Liver (tissue), 9 donors: ENCODE measurements around the gene LRCOL1. TPM values are rescaled to one million over a fixed set of nuclear protein-coding genes. Genes with fewer than 3 reads are reported as not detected.

Source experiments
- DNase-seq: peaks from one replicate; pipeline ENCODE4 v3.0.0-alpha.2; 2017; ENCODE audit warnings: low spot score
- H3K27ac ChIP-seq, 2 donors: one replicate each; pipeline ENCODE4 v1.7.0; 2013; ENCODE audit warnings: inconsistent platforms in 2 of 2, low read length in 2 of 2, control low read depth in 1 of 2, low read depth in 1 of 2, mild to moderate bottlenecking in 1 of 2
- H3K27me3 ChIP-seq, 4 donors: one replicate each; pipeline versions ENCODE4 v1.6.1 to v1.7.0; 2013; ENCODE audit warnings: low read length in 3 of 4, inconsistent platforms in 1 of 4, mild to moderate bottlenecking in 1 of 4, moderate library complexity in 1 of 4; ENCODE audit not compliant: control insufficient read depth in 4 of 4, insufficient read depth in 4 of 4
- H3K36me3 ChIP-seq, 4 donors: one replicate each; pipeline versions ENCODE4 v1.6.1 to v1.7.0; 2013; ENCODE audit warnings: low read length in 3 of 4, mild to moderate bottlenecking in 3 of 4, low read depth in 1 of 4, moderate library complexity in 1 of 4; ENCODE audit not compliant: control insufficient read depth in 4 of 4, insufficient read depth in 3 of 4
- H3K4me1 ChIP-seq, 4 donors: one replicate each; pipeline versions ENCODE4 v1.6.1 to v1.7.0; 2013; ENCODE audit warnings: low read length in 3 of 4, mild to moderate bottlenecking in 3 of 4, moderate library complexity in 1 of 4; ENCODE audit not compliant: control insufficient read depth in 4 of 4, insufficient read depth in 4 of 4
- H3K4me3 ChIP-seq, 3 donors: one replicate each; pipeline versions ENCODE4 v1.6.1 to v1.7.0; 2013; ENCODE audit warnings: low read length in 3 of 3, control low read depth in 1 of 3, low read depth in 1 of 3, mild to moderate bottlenecking in 1 of 3
- H3K9ac ChIP-seq, 2 donors: one replicate each; pipeline ENCODE4 v1.7.0; 2013; ENCODE audit warnings: low read length in 2 of 2, mild to moderate bottlenecking in 2 of 2, moderate library complexity in 2 of 2, control low read depth in 1 of 2, low read depth in 1 of 2
- H3K9me3 ChIP-seq, 4 donors: one replicate each; pipeline versions ENCODE4 v1.6.1 to v1.7.0; 2013; ENCODE audit warnings: low read length in 3 of 4; ENCODE audit not compliant: control insufficient read depth in 4 of 4
- FOXA1 ChIP-seq: IDR thresholded peaks from 2 replicates; pipeline ENCODE4 v1.6.1; 2016; ENCODE audit warnings: antibody characterized with exemption
- FOXA2 ChIP-seq: IDR thresholded peaks from 2 replicates; pipeline ENCODE4 v1.6.1; 2016; ENCODE audit warnings: antibody characterized with exemption
- GABPA ChIP-seq, 2 donors: IDR thresholded peaks in 1 of 2; conservative IDR thresholded peaks in 1 of 2; 2 replicates each; pipeline ENCODE4 v1.6.1; 2016; ENCODE audit warnings: antibody characterized with exemption in 2 of 2, mild to moderate bottlenecking in 1 of 2, moderate library complexity in 1 of 2
- HNF4G ChIP-seq: IDR thresholded peaks from 2 replicates; pipeline ENCODE4 v1.6.1; 2016; ENCODE audit warnings: antibody characterized with exemption
- NR2F2 ChIP-seq: IDR thresholded peaks from 2 replicates; pipeline ENCODE4 v1.6.1; 2016; ENCODE audit warnings: antibody characterized with exemption
- RAD21 ChIP-seq, 2 donors: IDR thresholded peaks; 2 replicates each; pipeline ENCODE4 v1.6.1; 2016; ENCODE audit warnings: antibody characterized with exemption in 2 of 2, mild to moderate bottlenecking in 2 of 2
- SP1 ChIP-seq: IDR thresholded peaks from 2 replicates; pipeline ENCODE4 v1.6.1; 2018; ENCODE audit warnings: antibody characterized with exemption, mild to moderate bottlenecking
- TAF1 ChIP-seq: conservative IDR thresholded peaks from 2 replicates; pipeline ENCODE4 v1.6.1; 2016; ENCODE audit warnings: antibody characterized with exemption, mild to moderate bottlenecking
- WGBS: extraction: QIAGEN DNeasy Blood & Tissue Kit; methylation state at CpG from one replicate; pipeline ENCODE4 v1.1.7; 2013; 5-methylcytosine and 5-hydroxymethylcytosine counted together
- polyA plus RNA-seq, 2 donors: library from polyadenylated mRNA; stranded (reverse) in 1 of 2; unstranded in 1 of 2; fragments of 200-250 nt in 1 of 2; fragments of >200 nt in 1 of 2; fragmentation: Nextera tagmentation in 1 of 2; extraction: Ambion mirVana in 1 of 2; gene quantifications; one replicate each; pipeline versions ENCODE4 v1.2.1 to v1.2.3, GENCODE V29; 2013 to 2015
- total RNA-seq, 2 donors: library from RNA; depleted of rRNA; stranded (reverse); fragments of >200 nt; gene quantifications; one replicate each; pipeline ENCODE4 v1.2.3, GENCODE V29; 2014
- TF ChIP-seq, protein P1 (sequence below): IDR thresholded peaks from 2 replicates; pipeline ENCODE4 v1.6.1; 2016; ENCODE audit warnings: antibody characterized with exemption
- TF ChIP-seq, protein P2 (sequence below): IDR thresholded peaks from 2 replicates; pipeline ENCODE4 v1.6.1; 2016; ENCODE audit warnings: antibody characterized with exemption, mild to moderate bottlenecking
- TF ChIP-seq, protein P3 (sequence below): IDR thresholded peaks from 2 replicates; pipeline ENCODE4 v1.6.1; 2016; ENCODE audit warnings: antibody characterized with exemption
- TF ChIP-seq, protein P4 (sequence below): fragments of 150-350 bp; IDR thresholded peaks from 2 replicates; pipeline ENCODE4 v1.5.1; 2017; ENCODE audit warnings: improper control_type of control experiment, low read depth, low read length; ENCODE audit not compliant: missing input control
- TF ChIP-seq, protein P5 (sequence below): IDR thresholded peaks from 2 replicates; pipeline ENCODE4 v1.6.1; 2016; ENCODE audit warnings: antibody characterized with exemption
- donor health status: healthy.
- donor health status: healthy.
- donor health status: healthy.
- donor health status: healthy.
- donor health status: healthy.

Gene LRCOL1
- total and polyA plus RNA-seq, 4 donors = 2.6 to 40.7 (median 5.9) TPM; not detected in 1

DNA sequence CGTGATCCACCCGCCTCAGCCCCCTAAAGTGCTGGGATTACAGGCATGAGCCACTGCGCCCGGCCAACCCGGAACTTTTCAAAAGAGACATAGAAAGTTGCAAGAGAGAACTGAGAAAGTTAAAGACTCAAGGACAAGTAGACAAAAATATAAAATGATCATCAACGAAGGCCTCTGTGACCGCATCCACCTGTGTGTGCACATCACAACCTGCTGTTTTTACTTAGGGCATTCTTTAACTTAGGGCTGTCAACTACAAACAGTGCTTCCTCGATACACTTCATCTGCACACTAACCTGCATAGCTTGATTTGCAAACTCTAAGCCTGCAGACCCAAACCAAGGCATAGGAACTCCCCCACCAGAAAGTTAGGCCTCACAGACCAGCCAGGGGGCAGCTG is 23.0 kb upstream of the LRCOL1 start:
- Histone ChIP-seq H3K27ac (no peak overlapping the region), H3K27me3 (no peaks in the 10 kb centered on the region), H3K9ac (no peak overlapping the region), H3K4me1 (no peaks in the 10 kb centered on the region), H3K36me3 (peaks cover 4 to 90% (median 55%) of the 10 kb centered on the region in 4 donors), H3K9me3 (no peaks in the 10 kb centered on the region), H3K4me3 (no peak overlapping the region)
- 93% methylated on average over 8 of the region's 8 CpGs for WGBS
- no peak for DNase-seq
- TF ChIP-seq, protein P1, sequence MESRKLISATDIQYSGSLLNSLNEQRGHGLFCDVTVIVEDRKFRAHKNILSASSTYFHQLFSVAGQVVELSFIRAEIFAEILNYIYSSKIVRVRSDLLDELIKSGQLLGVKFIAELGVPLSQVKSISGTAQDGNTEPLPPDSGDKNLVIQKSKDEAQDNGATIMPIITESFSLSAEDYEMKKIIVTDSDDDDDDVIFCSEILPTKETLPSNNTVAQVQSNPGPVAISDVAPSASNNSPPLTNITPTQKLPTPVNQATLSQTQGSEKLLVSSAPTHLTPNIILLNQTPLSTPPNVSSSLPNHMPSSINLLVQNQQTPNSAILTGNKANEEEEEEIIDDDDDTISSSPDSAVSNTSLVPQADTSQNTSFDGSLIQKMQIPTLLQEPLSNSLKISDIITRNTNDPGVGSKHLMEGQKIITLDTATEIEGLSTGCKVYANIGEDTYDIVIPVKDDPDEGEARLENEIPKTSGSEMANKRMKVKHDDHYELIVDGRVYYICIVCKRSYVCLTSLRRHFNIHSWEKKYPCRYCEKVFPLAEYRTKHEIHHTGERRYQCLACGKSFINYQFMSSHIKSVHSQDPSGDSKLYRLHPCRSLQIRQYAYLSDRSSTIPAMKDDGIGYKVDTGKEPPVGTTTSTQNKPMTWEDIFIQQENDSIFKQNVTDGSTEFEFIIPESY = no peak
- no peak for TF ChIP-seq FOXA2
- TF ChIP-seq, protein P2, sequence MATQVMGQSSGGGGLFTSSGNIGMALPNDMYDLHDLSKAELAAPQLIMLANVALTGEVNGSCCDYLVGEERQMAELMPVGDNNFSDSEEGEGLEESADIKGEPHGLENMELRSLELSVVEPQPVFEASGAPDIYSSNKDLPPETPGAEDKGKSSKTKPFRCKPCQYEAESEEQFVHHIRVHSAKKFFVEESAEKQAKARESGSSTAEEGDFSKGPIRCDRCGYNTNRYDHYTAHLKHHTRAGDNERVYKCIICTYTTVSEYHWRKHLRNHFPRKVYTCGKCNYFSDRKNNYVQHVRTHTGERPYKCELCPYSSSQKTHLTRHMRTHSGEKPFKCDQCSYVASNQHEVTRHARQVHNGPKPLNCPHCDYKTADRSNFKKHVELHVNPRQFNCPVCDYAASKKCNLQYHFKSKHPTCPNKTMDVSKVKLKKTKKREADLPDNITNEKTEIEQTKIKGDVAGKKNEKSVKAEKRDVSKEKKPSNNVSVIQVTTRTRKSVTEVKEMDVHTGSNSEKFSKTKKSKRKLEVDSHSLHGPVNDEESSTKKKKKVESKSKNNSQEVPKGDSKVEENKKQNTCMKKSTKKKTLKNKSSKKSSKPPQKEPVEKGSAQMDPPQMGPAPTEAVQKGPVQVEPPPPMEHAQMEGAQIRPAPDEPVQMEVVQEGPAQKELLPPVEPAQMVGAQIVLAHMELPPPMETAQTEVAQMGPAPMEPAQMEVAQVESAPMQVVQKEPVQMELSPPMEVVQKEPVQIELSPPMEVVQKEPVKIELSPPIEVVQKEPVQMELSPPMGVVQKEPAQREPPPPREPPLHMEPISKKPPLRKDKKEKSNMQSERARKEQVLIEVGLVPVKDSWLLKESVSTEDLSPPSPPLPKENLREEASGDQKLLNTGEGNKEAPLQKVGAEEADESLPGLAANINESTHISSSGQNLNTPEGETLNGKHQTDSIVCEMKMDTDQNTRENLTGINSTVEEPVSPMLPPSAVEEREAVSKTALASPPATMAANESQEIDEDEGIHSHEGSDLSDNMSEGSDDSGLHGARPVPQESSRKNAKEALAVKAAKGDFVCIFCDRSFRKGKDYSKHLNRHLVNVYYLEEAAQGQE = no peak
- TF ChIP-seq, protein P3, sequence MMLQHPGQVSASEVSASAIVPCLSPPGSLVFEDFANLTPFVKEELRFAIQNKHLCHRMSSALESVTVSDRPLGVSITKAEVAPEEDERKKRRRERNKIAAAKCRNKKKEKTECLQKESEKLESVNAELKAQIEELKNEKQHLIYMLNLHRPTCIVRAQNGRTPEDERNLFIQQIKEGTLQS = no peak
- no peak for TF ChIP-seq RAD21 (IDR thresholded peaks at IDR 0.05)
- TF ChIP-seq, protein P4, sequence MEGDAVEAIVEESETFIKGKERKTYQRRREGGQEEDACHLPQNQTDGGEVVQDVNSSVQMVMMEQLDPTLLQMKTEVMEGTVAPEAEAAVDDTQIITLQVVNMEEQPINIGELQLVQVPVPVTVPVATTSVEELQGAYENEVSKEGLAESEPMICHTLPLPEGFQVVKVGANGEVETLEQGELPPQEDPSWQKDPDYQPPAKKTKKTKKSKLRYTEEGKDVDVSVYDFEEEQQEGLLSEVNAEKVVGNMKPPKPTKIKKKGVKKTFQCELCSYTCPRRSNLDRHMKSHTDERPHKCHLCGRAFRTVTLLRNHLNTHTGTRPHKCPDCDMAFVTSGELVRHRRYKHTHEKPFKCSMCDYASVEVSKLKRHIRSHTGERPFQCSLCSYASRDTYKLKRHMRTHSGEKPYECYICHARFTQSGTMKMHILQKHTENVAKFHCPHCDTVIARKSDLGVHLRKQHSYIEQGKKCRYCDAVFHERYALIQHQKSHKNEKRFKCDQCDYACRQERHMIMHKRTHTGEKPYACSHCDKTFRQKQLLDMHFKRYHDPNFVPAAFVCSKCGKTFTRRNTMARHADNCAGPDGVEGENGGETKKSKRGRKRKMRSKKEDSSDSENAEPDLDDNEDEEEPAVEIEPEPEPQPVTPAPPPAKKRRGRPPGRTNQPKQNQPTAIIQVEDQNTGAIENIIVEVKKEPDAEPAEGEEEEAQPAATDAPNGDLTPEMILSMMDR = no peak
- TF ChIP-seq, protein P5, sequence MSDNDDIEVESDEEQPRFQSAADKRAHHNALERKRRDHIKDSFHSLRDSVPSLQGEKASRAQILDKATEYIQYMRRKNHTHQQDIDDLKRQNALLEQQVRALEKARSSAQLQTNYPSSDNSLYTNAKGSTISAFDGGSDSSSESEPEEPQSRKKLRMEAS = no peak
- no peak for TF ChIP-seq TAF1
- no peak for TF ChIP-seq GABPA (IDR thresholded peaks at IDR 0.05 in 1 of 2, conservative IDR thresholded peaks at IDR 0.05 in 1 of 2)

DNA sequence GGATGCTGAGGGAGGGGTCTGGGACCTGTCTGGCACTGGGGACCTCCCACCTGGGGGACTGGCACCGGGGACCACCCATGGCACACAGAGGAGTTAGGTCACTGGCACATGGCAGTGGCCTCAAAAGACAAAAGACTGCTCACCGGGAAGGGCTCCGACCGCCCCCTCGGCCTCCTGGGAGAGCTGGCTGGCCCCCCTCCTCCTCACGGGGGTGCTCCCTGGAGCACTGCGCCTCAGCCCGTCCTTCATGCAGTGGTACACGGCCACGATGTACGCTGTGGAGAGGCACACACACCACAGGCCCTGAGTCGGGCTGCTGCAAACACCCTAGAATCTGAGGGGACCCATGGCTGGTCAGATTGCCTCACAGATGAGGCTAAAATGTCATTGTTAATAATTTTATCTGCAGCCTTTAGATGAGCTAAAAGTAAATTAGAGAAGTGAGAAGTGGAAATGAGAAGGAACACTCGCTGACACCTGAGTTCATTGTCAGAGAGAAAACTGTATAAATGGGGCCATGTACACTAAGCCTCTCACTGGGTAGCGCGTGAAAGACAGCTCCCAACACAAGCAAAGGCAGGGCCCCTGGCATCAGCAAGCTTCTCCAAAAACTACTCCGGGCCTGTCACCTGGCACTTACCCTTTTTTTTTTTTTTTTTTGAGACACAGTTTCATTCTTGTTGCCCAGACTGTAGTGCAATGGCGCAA is 22.3 kb upstream of the LRCOL1 start:
- H3K9ac ChIP-seq = no peak overlapping the region
- H3K4me3 ChIP-seq = no peak overlapping the region
- peaks cover under 1 to 83% (median 51%) of the 10 kb centered on the region in 4 donors for H3K36me3 ChIP-seq
- no peaks in the 10 kb centered on the region for H3K27me3 ChIP-seq
- no peak overlapping the region for H3K27ac ChIP-seq
- H3K9me3 ChIP-seq = no peaks in the 10 kb centered on the region
- no peaks in the 10 kb centered on the region for H3K4me1 ChIP-seq
- WGBS = 95% methylated on average over 17 of the region's 17 CpGs
- DNase-seq = no peak
- TF ChIP-seq GABPA (IDR thresholded peaks at IDR 0.05 in 1 of 2, conservative IDR thresholded peaks at IDR 0.05 in 1 of 2) (no peak), FOXA1 (no peak), HNF4G (no peak), SP1 (no peak), TAF1 (no peak), NR2F2 (no peak)
- TF ChIP-seq, protein P4 = no peak
- TF ChIP-seq, protein P2 = no peak
- TF ChIP-seq, protein P1 = no peak
